IPS-15b (cell line): ENCODE data around the gene LMAN1L.

ENCODE experiments used
- H3K27me3 ChIP-seq: one replicate; pipeline ENCODE4 v1.6.1; 2013; ENCODE audit warnings: low read length; ENCODE audit not compliant: control insufficient read depth, insufficient read depth
- H3K36me3 ChIP-seq: one replicate; pipeline ENCODE4 v1.6.1; 2013; ENCODE audit warnings: low read length; ENCODE audit not compliant: control insufficient read depth, insufficient read depth
- H3K4me1 ChIP-seq: one replicate; pipeline ENCODE4 v1.6.1; 2013; ENCODE audit warnings: mild to moderate bottlenecking, low read length; ENCODE audit not compliant: control insufficient read depth, insufficient read depth
- H3K4me3 ChIP-seq: one replicate; pipeline ENCODE4 v1.5.1; 2013; ENCODE audit warnings: low read depth, low read length
- H3K9ac ChIP-seq: one replicate; pipeline ENCODE4 v1.6.1; 2013; ENCODE audit warnings: low read depth, mild to moderate bottlenecking, low read length
- H3K9me3 ChIP-seq: one replicate; pipeline ENCODE4 v1.6.1; 2013; ENCODE audit warnings: mild to moderate bottlenecking, low read length; ENCODE audit not compliant: control insufficient read depth, insufficient read depth

Gene LMAN1L

GRCh38 chr15:74845581-74845980 is 32.9 kb downstream of the LMAN1L start:
- peaks cover 20% of the 10 kb centered on the region for H3K36me3 ChIP-seq
- H3K4me1 ChIP-seq, result peaks cover 3% of the 10 kb centered on the region
- no peak overlapping the region for H3K4me3 ChIP-seq
- no peaks in the 10 kb centered on the region for H3K9me3 ChIP-seq
- no peak overlapping the region for H3K9ac ChIP-seq
- H3K27me3 ChIP-seq, result no peaks in the 10 kb centered on the region

- Histone ChIP-seq H3K4me1 (peaks cover 3% of the 10 kb centered on the region), H3K36me3 (peaks cover 31% of the 10 kb centered on the region), H3K9me3 (no peaks in the 10 kb centered on the region), H3K27me3 (no peaks in the 10 kb centered on the region), H3K4me3 (no peak overlapping the region), H3K9ac (no peak overlapping the region)
These were observed 34.8 kb downstream of the LMAN1L start for GRCh38 chr15:74847432-74847831.

- Histone ChIP-seq H3K9me3 (no peaks in the 10 kb centered on the region), H3K36me3 (peaks cover 37% of the 10 kb centered on the region), H3K4me3 (no peak overlapping the region), H3K4me1 (no peaks in the 10 kb centered on the region), H3K9ac (no peak overlapping the region), H3K27me3 (no peaks in the 10 kb centered on the region)
These were observed 37.8 kb downstream of the LMAN1L start for GRCh38 chr15:74850393-74850792.

GRCh38 chr15:74851960-74852359 is 39.3 kb downstream of the LMAN1L start:
- Histone ChIP-seq H3K4me3 (no peak overlapping the region), H3K9me3 (no peaks in the 10 kb centered on the region), H3K27me3 (no peaks in the 10 kb centered on the region), H3K4me1 (no peaks in the 10 kb centered on the region), H3K36me3 (peaks cover 37% of the 10 kb centered on the region), H3K9ac (no peak overlapping the region)

GRCh38 chr15:74854453-74855022 is 41.9 kb downstream of the LMAN1L start:
- Histone ChIP-seq H3K36me3 (peaks cover 25% of the 10 kb centered on the region), H3K9ac (no peak overlapping the region), H3K27me3 (no peaks in the 10 kb centered on the region), H3K9me3 (no peaks in the 10 kb centered on the region), H3K4me3 (no peak overlapping the region), H3K4me1 (no peaks in the 10 kb centered on the region)

GRCh38 chr15:74855857-74856256 is 43.2 kb downstream of the LMAN1L start:
- Histone ChIP-seq H3K36me3 (peaks cover 19% of the 10 kb centered on the region), H3K9me3 (no peaks in the 10 kb centered on the region), H3K4me3 (no peak overlapping the region), H3K9ac (no peak overlapping the region), H3K27me3 (no peaks in the 10 kb centered on the region), H3K4me1 (no peaks in the 10 kb centered on the region)

- peaks cover 16% of the 10 kb centered on the region for H3K36me3 ChIP-seq
- H3K4me1 ChIP-seq, result no peaks in the 10 kb centered on the region
- H3K27me3 ChIP-seq, result no peaks in the 10 kb centered on the region
- no peak overlapping the region for H3K9ac ChIP-seq
- H3K9me3 ChIP-seq, result no peaks in the 10 kb centered on the region
- H3K4me3 ChIP-seq, result no peak overlapping the region
These were observed 43.9 kb downstream of the LMAN1L start for GRCh38 chr15:74856537-74856936.

GRCh38 chr15:74857082-74857655 is 44.5 kb downstream of the LMAN1L start:
- Histone ChIP-seq H3K27me3 (no peaks in the 10 kb centered on the region), H3K9ac (no peak overlapping the region), H3K9me3 (no peaks in the 10 kb centered on the region), H3K4me3 (no peak overlapping the region), H3K36me3 (peaks cover 10% of the 10 kb centered on the region), H3K4me1 (no peaks in the 10 kb centered on the region)

GRCh38 chr15:74857671-74858368 is 45.2 kb downstream of the LMAN1L start:
- Histone ChIP-seq H3K4me1 (no peaks in the 10 kb centered on the region), H3K27me3 (no peaks in the 10 kb centered on the region), H3K4me3 (no peak overlapping the region), H3K9ac (no peak overlapping the region), H3K36me3 (peaks cover 8% of the 10 kb centered on the region), H3K9me3 (no peaks in the 10 kb centered on the region)

GRCh38 chr15:74858369-74858740 is 45.7 kb downstream of the LMAN1L start:
- H3K27me3 ChIP-seq, result no peaks in the 10 kb centered on the region
- H3K36me3 ChIP-seq, result peaks cover 2% of the 10 kb centered on the region
- H3K9ac ChIP-seq, result no peak overlapping the region
- H3K4me1 ChIP-seq, result no peaks in the 10 kb centered on the region
- H3K4me3 ChIP-seq, result no peak overlapping the region
- no peaks in the 10 kb centered on the region for H3K9me3 ChIP-seq

- no peaks in the 10 kb centered on the region for H3K27me3 ChIP-seq
These were observed 50.8 kb downstream of the LMAN1L start for GRCh38 chr15:74863239-74864056.

More at GRCh38 chr15:74863239-74864056, 50.8 kb downstream of the LMAN1L start:
- no peaks in the 10 kb centered on the region for H3K9me3 ChIP-seq
- H3K9ac ChIP-seq, result no peak overlapping the region
- peaks cover 2% of the 10 kb centered on the region for H3K36me3 ChIP-seq
- no peak overlapping the region for H3K4me3 ChIP-seq
- no peaks in the 10 kb centered on the region for H3K4me1 ChIP-seq
